T-helper 1 cell treated with Interleukin-12 subunit alpha and Interleukin-12 subunit beta and Interleukin-4 antibody, amounts not matched to agents 30 ng/mL and 1 ng/mL, for 36 hours (primary cell): ENCODE data around the gene PPP1R26. TPM values are rescaled to one million over a fixed set of nuclear protein-coding genes. Genes with fewer than 3 reads are reported as not detected.
"Not testable (repeated sequence)": the region's sequence is repeated elsewhere in the genome, so short reads cannot be mapped to it uniquely, and the experiment has no call there.

Source experiments
- intact Hi-C: fragments of 100-400 bp; cut with micrococcal nuclease; formaldehyde crosslinking; loops from one replicate; pipeline ENCODE4 v1.15.1; 2024
- total RNA-seq: library from RNA; stranded (reverse); gene quantifications from 2 replicates; pipeline ENCODE4 v1.2.3, GENCODE V29; 2022

Gene PPP1R26
- total RNA-seq, 1 donor from 2014 or later, result 0.07 TPM

GRCh38 chr9:135458478-135458877, 21.1 kb upstream of the PPP1R26 start:
- intact Hi-C loops, result not testable (repeated sequence)

DNA sequence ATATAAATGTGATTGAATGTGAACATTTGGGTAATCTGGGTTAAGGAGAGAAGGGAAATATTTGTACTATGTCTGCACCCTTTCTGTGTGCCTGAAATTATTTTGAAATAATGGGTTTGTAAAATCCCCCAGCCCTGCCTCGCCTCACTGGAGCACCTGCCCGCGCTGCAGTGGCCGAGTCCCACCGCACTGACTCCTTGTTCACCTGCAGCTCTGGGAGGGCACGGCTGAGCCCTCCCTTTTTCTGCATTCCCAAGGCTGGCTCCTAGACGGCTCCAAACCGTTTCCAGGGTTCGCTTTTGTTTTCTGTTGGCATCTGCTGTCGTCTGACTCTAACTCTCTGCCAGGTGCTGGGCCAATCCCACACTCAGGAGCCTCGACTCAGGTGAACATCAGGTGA, 17.6 kb upstream of the PPP1R26 start:
- intact Hi-C loops, result no loop called here

DNA sequence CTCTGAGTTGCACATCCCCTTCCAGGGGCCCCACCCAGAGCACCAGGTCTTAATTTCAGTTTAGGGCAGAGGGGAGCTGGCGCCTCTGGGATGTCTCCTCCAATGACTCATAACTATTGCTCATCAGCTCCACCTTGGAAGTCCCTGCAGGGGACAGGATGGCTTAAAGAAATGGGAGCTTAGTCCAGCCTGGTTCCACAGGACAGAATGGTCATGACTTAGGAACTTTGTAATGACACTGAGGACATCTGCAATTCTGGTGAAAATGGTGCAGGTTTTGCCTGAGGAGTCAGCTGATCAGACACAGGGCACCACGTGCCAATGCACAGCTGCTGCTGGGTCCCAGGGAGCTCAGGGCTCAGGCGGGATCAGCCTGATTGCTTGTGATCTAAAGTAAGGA, 16.4 kb upstream of the PPP1R26 start:
- intact Hi-C loops, result no loop called here

- intact Hi-C loops, result no loop called here
Observed at GRCh38 chr9:135464181-135464580, 15.4 kb upstream of the PPP1R26 start.

- intact Hi-C loops, result loop anchor here (2.0 kb wide), 1 partner anchor 32 kb away; the partner anchor contains the start of gene MRPS2
Observed at GRCh38 chr9:135468854-135469521, 10.6 kb upstream of the PPP1R26 start.

DNA sequence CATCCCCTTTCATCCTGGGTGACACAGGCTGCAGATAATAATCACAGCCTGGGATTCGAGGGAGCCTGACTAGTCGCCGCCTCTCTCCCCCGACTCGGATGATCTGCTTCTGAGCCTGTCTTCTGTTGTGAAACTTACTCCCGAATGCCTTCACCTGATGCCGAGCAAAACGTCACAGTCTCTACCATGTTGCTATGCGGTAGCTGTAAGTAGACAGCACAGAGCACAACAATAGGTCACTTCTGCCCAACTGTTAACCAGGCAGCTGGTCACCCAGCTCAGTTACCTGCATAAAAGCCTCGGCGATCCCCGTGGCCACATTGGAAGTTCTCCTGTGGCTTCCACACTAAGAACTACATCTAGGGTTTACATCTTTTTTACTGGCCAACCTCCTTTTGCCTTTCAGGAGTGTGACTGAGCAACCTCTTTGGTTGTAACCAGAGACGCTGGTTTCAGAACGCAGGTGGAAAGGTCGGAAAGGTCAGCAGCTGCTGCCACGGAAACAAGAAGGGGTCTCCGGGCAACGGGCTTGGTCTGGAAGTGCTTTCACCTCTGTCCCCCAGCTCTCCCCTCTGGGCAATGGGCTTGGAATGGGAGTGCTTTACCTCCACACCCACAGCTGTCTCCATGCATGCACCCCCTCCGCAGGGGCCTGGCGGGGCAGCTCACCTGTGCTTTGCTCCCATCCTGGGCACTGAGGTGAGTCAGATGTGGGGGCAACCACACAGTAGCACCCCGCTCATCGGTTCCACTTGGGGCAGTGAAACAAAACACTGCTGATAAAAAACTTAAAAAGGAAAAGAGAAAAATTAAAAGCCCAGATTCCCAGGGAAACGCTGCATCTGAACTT, 7.6 kb upstream of the PPP1R26 start:
- intact Hi-C loops, result no loop called here

GRCh38 chr9:135473972-135474543, 5.5 kb upstream of the PPP1R26 start:
- intact Hi-C loops, result no loop called here

DNA sequence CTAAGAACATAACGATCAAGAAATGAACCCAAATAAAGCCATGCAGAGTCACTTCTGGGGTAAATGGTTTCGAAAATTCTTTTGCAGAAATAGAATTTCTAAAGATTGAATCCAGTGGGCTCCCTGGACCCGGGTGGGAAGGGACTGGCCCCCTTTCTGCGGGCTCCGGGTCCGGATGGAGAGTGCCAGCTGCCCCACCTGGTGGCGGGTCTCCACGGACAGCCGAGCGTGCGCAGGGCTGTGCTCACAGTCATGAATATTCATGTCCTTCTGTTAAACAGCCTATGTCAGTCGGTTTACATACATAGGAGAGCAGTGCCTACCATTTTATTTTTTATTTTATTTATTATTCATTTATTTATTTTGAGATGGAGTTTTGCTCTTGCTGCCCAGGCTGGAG, 4.7 kb upstream of the PPP1R26 start:
- intact Hi-C loops, result no loop called here

GRCh38 chr9:135476561-135477355, 2.8 kb upstream of the PPP1R26 start:
- intact Hi-C loops, result no loop called here

- intact Hi-C loops, result no loop called here
Observed at GRCh38 chr9:135478191-135478590, 1.4 kb upstream of the PPP1R26 start.

- intact Hi-C loops, result no loop called here
Observed at GRCh38 chr9:135478829-135479468, 633 bp upstream of the PPP1R26 start.

- intact Hi-C loops, result no loop called here
Observed at GRCh38 chr9:135480071-135480939, 723 bp downstream of the PPP1R26 start.

DNA sequence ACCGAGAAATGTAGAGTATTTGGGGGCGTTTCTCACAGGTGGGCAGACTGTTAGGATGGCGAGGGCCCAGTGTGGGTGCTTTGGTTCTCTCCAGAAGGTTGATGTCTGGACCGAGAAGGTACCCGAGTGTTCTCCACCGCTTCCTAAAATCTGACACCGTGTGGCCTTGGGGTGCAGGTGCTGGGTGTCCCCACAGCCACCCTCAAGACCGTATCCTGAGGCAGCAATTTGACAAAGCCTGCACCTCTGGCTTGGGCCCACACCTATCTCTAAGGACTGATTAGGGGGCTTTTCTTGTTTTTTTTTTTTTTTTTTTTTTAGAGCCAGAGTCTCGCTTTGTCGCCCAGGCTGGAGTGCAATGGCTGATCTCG, 1.3 kb downstream of the PPP1R26 start:
- intact Hi-C loops, result no loop called here

GRCh38 chr9:135482015-135482754, 2.6 kb downstream of the PPP1R26 start:
- intact Hi-C loops, result no loop called here

- intact Hi-C loops, result no loop called here
Observed at GRCh38 chr9:135484460-135485277, 5.1 kb downstream of the PPP1R26 start.

DNA sequence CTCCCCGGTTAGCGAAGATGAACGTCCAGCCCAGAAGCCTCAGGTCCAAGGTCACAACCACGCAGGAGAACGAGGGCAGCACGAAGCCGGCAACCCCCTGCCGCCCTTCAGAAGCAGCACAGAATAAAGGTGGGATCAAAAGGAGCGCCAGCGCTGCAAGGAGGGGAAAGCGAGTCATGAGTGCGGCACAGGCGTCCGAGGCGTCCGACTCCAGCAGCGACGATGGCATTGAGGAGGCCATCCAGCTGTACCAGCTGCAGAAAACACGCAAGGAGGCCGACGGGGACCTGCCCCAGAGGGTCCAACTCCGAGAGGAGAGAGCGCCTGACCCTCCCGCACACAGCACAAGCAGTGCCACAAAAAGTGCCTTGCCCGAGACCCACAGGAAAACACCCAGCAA, 5.8 kb downstream of the PPP1R26 start:
- intact Hi-C loops, result no loop called here

DNA sequence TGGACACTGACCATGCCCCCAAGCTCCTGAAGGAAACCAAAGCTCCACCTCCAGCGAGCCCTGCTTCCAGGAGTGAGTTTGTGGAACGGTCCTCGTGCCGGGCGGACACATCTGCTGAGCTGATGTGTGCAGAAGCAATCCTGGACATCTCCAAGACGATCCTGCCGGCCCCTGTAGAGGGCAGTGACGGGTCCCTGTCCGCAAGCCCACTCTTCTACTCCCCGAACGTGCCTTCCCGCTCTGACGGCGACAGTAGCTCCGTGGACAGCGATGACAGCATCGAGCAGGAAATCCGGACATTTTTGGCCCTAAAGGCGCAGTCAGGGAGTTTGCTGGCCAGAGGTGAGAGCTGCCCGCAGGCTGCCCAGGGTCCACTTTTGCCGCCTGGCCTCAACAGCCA, 6.2 kb downstream of the PPP1R26 start:
- intact Hi-C loops, result no loop called here

GRCh38 chr9:135486267-135487065, 6.9 kb downstream of the PPP1R26 start:
- intact Hi-C loops, result no loop called here
